CD1c-positive myeloid dendritic cell (primary cell): Measurements from ENCODE around the gene PRSS33.

ENCODE experiments used
- DNase-seq: peaks from one replicate; pipeline ENCODE4 v3.0.0-alpha.2; 2016; ENCODE audit errors: extremely low spot score

PRSS33 gene, protein sequence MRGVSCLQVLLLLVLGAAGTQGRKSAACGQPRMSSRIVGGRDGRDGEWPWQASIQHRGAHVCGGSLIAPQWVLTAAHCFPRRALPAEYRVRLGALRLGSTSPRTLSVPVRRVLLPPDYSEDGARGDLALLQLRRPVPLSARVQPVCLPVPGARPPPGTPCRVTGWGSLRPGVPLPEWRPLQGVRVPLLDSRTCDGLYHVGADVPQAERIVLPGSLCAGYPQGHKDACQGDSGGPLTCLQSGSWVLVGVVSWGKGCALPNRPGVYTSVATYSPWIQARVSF

GRCh38 chr16:2787406-2787805 lies at the start of gene PRSS33:
TSS of gene PRSS33 (minus strand) at chr16:2787560. CDS start at chr16:2786547, 1,013 bp downstream.
- no peak for DNase-seq

GRCh38 chr16:2836646-2837508 lies 49.5 kb upstream of the PRSS33 start:
- DNase-seq, result no peak

GRCh38 chr16:2835638-2836493 lies 48.5 kb upstream of the PRSS33 start:
- DNase-seq, result peak; percentile 50

GRCh38 chr16:2834968-2835367 lies 47.6 kb upstream of the PRSS33 start:
- no peak for DNase-seq

- peak; percentile 47 for DNase-seq
Measured at GRCh38 chr16:2833776-2834175, 46.4 kb upstream of the PRSS33 start.

DNA sequence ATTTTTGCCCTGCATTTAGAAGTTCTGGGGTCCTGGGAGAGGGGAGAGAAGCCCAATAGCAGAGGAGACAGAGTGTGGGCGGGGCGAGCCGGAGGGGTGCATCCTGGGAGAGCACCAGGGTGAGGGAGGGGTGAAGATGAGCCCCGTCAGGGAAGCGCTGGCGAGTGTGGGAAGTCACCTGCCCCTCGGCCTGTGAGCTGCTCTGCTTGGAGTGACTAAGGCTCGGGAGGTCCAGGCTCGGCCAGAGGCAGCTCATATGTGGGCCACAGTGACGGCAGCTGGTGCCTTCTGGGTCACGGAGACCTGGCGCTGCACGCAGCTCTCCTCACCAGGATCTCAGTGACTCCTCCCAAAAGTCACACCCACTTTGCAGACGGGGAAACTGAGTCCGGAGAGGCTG lies 43.8 kb upstream of the PRSS33 start:
- DNase-seq, result no peak

DNA sequence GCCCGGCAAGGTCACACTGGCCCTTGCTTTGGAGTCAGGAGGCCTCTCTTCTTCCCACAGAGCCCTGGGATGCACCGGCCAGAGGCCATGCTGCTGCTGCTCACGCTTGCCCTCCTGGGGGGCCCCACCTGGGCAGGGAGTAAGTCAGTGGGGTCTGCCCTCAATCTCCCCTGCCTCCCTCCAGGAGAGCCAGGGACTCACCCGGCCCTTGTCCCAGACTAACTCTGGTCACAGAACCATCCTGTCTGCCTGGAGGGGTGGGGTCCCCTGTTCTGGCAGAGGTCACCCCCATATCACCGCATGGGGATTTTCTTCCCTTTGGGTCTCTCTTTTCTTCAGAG lies 43.0 kb upstream of the PRSS33 start:
- no peak for DNase-seq

DNA sequence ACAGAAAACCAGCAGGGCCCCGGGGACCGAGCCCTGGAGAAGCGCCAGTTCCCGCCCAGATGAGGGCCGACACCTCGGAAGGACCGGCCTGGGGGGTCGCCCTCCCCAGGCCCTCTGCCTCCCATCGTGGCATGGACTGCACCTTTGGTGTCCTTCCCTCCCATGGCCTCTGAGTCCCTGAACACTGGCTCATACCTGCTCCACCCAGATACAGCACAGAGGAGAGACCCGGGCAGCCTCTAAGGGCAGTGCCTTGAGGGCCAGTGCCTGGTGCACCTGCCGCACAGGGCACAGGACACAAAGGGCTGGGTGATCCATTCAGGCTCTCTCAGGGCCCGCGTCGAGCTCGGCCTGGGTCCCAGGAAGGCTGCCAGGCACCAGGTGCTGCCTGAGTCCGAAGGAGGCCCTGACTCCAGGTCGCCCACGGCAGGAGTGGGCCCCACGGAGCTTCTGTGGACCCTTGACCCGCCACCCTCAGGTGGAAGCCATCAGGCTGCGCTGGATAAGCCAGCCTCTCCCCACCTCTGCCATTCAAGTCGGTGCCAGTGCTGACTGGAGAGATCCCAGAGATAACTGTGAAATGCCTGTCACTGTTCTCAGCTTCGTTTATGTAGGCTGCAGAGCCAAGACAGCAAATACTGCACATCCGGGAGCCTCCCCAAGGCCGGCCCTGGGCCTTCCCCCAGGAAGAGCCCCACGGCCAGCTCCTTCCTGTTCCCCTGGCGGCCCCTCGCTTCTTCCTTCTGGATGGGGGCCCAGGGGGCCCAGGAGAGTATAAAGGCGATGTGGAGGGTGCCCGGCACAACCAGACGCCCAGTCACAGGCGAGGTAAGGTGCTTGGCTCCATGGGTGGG lies 42.4 kb upstream of the PRSS33 start, which contains the start of gene ZG16B:
Gene ZG16B (plus strand): TSS at position 803 of the 854 bp plus-strand sequence. CDS start 139 bp downstream, outside the sequence.
- DNase-seq, result no peak

DNA sequence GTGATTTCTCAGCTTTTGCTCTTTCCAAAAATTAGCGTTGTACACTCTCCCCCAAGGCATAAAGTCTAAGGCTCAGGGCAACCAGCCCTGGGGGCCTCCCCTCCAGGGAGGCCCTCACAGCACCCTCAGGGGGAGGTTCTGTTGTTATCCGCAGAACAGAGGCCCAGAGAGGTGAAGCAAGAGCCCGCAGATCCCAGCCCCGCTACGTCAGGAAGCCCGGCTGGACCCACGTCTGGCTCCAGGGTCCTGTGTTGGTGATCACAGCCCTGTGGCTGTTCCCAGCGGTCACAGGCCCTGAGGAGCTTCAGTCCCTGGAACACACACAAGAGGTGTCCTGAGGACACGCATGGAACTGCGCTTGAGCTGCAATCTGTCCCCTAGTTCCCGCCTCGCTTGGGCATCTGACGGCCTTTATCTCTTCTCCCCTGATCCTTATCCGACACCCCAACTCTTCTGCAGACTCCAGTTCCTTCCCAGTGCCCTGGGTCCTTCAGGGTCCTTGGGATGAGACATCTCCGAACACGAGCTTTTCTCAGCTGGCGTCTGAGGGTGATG lies 41.6 kb upstream of the PRSS33 start:
- DNase-seq, result no peak

DNA sequence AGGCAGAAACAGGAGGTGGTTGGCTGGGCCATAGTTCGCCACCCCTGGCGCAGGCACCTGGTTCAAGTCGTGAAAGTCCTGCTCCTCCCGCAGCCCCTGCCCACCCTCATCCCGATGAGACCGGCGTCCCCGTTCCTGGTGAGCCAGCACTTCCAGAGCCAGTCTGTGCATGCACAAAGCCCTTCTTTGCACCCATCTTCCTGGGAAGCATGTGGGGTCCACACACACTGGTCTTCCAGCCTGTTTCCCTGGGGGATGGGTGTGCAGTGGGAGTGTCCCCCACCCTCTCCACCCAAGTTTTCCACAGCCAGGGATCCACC lies 41.1 kb upstream of the PRSS33 start:
- DNase-seq, result no peak

GRCh38 chr16:2827831-2828520 lies 40.6 kb upstream of the PRSS33 start:
- no peak for DNase-seq

- DNase-seq, result no peak
Measured at GRCh38 chr16:2827374-2827791, 40.0 kb upstream of the PRSS33 start.

GRCh38 chr16:2826591-2827373 lies 39.4 kb upstream of the PRSS33 start:
- DNase-seq, result no peak

GRCh38 chr16:2825906-2826305 lies 38.5 kb upstream of the PRSS33 start:
- DNase-seq, result no peak

DNA sequence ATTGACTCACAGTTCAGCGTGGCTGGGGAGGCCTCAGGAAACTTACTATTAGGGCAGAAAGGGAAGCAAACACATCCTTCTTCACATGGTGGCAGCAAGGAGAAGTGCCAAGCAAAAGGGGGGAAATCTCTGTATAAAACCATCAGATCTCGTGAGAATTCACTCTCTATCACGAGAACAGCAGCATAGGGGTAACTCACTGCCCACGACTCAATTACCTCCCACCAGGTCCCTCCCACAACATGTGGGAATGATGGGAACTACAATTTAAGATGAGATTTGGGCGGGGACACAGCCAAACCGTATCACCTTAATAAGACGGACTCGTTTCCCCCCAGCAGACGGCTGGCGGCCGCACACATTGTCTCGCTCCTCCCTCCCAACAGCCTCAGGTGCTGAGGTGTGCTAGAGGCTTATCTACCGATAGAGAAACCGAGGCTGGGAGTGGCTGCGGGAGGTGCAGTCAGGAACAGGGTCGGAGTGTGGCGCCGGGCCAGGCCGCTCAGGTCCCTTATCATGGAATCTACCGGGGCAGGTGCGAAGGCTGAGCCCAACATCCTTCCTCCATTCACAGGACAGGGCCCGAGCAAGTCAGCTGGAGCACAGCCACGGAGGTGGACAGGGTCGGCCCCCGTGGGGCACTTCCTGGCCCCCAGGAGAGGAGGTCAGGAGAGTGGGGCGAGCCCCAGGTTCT lies 37.8 kb upstream of the PRSS33 start:
- no peak for DNase-seq

DNA sequence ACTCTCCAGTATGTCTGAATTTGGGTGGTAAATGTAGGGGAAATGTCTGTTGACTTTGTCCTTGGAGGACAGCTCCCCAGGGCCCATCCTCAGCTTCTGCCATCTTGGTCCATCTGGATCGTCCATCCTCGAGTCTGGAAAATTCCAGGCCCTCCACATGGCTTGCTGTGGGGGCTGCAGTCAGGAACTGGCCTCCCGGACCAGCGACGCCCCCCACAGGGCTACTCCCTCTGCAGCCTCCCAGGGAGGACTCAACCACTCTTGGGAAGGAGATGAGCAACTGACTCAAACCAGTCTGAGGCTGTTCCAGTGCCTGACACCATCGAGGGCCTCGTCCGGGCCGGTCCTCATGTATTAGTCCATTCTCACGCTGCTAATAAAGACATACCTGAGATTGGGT lies 37.3 kb upstream of the PRSS33 start:
- no peak for DNase-seq

DNA sequence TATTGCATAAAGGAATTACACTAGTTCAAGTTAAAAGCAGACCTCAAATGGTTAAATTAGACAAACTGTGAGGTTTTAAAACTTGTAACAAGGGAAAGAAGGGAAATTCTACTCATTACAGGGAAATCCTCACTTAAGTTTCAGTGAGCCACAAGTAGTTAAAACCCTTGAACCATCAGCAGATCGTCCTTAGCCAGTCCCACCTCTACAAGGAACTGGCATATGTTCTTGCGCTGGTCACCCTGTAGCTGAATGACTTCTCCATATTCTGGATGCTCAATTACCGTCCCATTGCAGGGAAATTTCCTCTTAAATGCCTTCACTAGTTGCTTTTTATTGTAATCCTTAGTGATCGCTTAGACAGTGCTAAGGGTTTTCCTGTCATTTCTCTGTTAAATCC lies 35.1 kb upstream of the PRSS33 start:
- DNase-seq, result no peak

- no peak for DNase-seq
Measured at GRCh38 chr16:2822158-2822495, 34.8 kb upstream of the PRSS33 start.

- DNase-seq, result no peak
Measured at GRCh38 chr16:2821487-2822157, 34.3 kb upstream of the PRSS33 start.
